Left lung (tissue), 10 donors: ENCODE measurements around the gene KICS2. TPM values are rescaled to one million over a fixed set of nuclear protein-coding genes. Genes with fewer than 3 reads are reported as not detected.

Experiments used
- ATAC-seq: fragments of 200-7000 bp; cut with Tn5 transposase; one replicate; pipeline ENCODE4 v1.9.1; 2020; ENCODE audit warnings: moderate library complexity
- DNase-seq, 4 donors: peaks; one replicate each; pipeline ENCODE4 v3.0.0-alpha.2; 2013 to 2020
- H3K27ac ChIP-seq, 2 donors: fragments of 200-600 bp; sonication (generic) in 1 of 2; one replicate each; pipeline versions ENCODE4 v1.5.0 to v1.8.0; 2020 to 2021
- H3K27me3 ChIP-seq, 2 donors: fragments of 200-600 bp; sonication (generic) in 1 of 2; one replicate each; pipeline versions ENCODE4 v1.5.0 to v1.8.0; 2020 to 2021
- H3K36me3 ChIP-seq, 2 donors: fragments of 200-600 bp; sonication (generic) in 1 of 2; one replicate each; pipeline versions ENCODE4 v1.5.0 to v1.8.0; 2020 to 2021
- H3K4me1 ChIP-seq, 2 donors: fragments of 200-600 bp; one replicate each; pipeline ENCODE4 v1.8.0; 2021
- H3K4me3 ChIP-seq, 2 donors: fragments of 200-600 bp; sonication (generic) in 1 of 2; one replicate each; pipeline versions ENCODE4 v1.5.0 to v1.8.0; 2020 to 2021; ENCODE audit warnings: mild to moderate bottlenecking in 1 of 2
- H3K9me3 ChIP-seq, 2 donors: fragments of 200-600 bp; sonication (generic) in 1 of 2; one replicate each; pipeline versions ENCODE4 v1.5.0 to v1.8.0; 2020 to 2021
- intact Hi-C, 2 donors: fragments of 100-400 bp; cut with DNase I; formaldehyde crosslinking; loops; one replicate each; pipeline versions ENCODE4 v1.11.2 to v1.14.2; 2022
- polyA plus RNA-seq, 6 donors: library from polyadenylated mRNA; unstranded; fragments of 120-200 nt; gene quantifications; one replicate each; pipeline ENCODE4 v1.2.1, GENCODE V29; 2013; ENCODE audit not compliant: insufficient read length in 6 of 6
- total RNA-seq, 2 donors: library from RNA; stranded (reverse); fragmentation: NEBNext Ultra II Directional; extraction: Animal tissue kit (Norgen Biotek cat#: 25700); gene quantifications; one replicate each; pipeline ENCODE4 v1.2.1, GENCODE V29; 2021
- TF ChIP-seq, protein P1 (sequence below), 2 donors: fragments of 200-600 bp; sonication (generic) in 1 of 2; IDR thresholded peaks; one replicate each; pipeline versions ENCODE4 v1.5.0 to v1.8.0; 2021; ENCODE audit warnings: antibody characterized with exemption in 2 of 2
- donor health status: DM: no; HTN: yes; CAD: no.
- donor health status: DM: no; HTN: no; CAD: no.

KICS2 gene
- total and polyA plus RNA-seq, 8 donors, result 3.7 to 7.8 (median 4.2) TPM

DNA sequence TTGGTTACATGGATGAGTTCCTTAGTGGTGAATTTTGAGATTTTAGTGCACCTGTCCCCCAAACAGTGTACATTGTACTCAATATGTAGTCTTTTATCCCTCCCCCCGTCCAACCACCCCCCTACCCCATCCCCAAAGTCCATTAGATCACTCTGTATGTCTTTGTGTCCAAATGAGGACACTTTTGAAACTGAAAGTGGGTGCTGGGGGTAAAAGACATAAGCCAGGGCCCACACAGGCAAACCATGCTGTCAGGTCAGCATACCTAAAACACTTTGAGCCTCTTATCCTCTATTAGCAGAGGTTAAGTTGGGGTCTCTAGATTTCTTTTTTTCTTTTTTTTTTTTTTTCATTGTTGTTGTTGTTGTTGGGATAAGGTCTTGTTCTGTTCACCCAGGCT lies 31.3 kb upstream of the KICS2 start:
- no peak overlapping the region for H3K27ac ChIP-seq
- no peak overlapping the region for H3K4me3 ChIP-seq
- intact Hi-C loops, result no loop called here
- no peaks in the 10 kb centered on the region for H3K27me3 ChIP-seq
- no peaks in the 10 kb centered on the region for H3K36me3 ChIP-seq
- DNase-seq, result no peak
- TF ChIP-seq, protein P1, sequence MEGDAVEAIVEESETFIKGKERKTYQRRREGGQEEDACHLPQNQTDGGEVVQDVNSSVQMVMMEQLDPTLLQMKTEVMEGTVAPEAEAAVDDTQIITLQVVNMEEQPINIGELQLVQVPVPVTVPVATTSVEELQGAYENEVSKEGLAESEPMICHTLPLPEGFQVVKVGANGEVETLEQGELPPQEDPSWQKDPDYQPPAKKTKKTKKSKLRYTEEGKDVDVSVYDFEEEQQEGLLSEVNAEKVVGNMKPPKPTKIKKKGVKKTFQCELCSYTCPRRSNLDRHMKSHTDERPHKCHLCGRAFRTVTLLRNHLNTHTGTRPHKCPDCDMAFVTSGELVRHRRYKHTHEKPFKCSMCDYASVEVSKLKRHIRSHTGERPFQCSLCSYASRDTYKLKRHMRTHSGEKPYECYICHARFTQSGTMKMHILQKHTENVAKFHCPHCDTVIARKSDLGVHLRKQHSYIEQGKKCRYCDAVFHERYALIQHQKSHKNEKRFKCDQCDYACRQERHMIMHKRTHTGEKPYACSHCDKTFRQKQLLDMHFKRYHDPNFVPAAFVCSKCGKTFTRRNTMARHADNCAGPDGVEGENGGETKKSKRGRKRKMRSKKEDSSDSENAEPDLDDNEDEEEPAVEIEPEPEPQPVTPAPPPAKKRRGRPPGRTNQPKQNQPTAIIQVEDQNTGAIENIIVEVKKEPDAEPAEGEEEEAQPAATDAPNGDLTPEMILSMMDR (IDR thresholded peaks at IDR 0.05), result no peak
- H3K9me3 ChIP-seq, result no peaks in the 10 kb centered on the region
- ATAC-seq, result no peak
- peaks cover 0 to 5% of the 10 kb centered on the region in 2 donors for H3K4me1 ChIP-seq

DNA sequence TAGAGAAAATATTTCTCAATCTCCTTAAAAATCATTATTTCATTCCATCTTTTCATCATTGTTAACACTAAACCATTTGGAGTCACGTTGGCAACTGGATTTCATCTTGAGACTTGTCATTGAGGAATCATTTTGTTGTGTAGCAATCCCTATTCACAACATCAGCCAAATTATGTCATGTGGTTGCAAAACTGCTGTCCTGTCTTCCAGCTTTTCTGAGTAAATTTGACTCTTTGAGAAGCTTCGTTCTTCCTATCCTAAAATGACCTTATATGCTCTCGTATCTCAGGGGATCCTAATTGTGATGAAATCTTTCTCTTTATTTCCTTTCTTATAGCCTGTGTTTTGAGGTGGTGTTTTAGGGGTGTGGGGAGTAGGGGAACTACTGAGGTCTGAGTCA lies 30.6 kb upstream of the KICS2 start:
- intact Hi-C loops, result no loop called here
- Histone ChIP-seq H3K36me3 (no peaks in the 10 kb centered on the region), H3K4me3 (no peak overlapping the region), H3K27ac (no peak overlapping the region), H3K27me3 (no peaks in the 10 kb centered on the region), H3K4me1 (peaks cover 0 to 5% of the 10 kb centered on the region in 2 donors), H3K9me3 (no peaks in the 10 kb centered on the region)
- TF ChIP-seq, protein P1 (IDR thresholded peaks at IDR 0.05), result no peak
- DNase-seq (peak in 2 of 4 donors; percentile 55 to 81), ATAC-seq (no peak)

DNA sequence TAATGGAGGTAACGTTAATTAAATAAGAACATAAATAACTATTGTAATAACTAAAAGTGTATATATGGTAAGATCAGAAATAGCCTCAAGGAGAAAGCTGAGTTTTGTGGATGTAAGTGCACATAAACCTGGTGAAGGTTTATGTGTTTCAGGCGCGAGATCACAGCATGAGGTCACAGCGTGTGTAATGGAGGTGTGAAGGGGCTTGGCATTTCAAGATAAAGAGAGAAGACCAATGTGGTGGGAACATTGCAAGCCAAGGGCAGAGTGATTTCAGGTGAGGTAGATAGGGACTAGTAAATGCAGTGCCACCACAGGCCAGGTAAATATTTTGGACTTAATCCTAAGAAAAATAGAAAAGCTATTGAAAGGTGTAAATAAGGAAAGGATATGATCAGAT lies 21.7 kb upstream of the KICS2 start:
- no peaks in the 10 kb centered on the region for H3K4me1 ChIP-seq
- TF ChIP-seq, protein P1 (IDR thresholded peaks at IDR 0.05), result no peak
- intact Hi-C loops, result no loop called here
- H3K9me3 ChIP-seq, result no peaks in the 10 kb centered on the region
- ATAC-seq (no peak), DNase-seq (no peak)
- no peaks in the 10 kb centered on the region for H3K27me3 ChIP-seq
- no peak overlapping the region for H3K4me3 ChIP-seq
- H3K27ac ChIP-seq, result no peak overlapping the region
- H3K36me3 ChIP-seq, result no peaks in the 10 kb centered on the region

DNA sequence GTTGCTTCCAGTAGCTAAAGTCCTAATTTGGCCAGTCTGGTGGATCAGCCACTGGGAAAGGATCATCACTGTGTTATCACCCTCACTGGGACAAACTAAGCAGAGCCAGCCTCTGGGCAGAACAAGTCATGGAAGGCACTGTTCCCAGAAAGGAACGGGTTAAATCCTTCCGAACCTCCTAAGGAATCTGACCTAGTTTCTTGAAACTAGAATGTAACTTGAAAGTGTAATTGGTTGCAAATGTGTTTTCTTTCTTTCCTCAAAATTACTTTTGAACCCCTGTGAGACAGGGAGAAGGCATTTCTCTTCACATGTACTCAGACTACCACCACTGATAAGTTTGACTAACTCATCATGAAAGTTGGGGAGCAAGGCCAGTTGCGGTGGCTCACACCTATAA lies 18.7 kb upstream of the KICS2 start:
- DNase-seq (no peak), ATAC-seq (no peak)
- TF ChIP-seq, protein P1 (IDR thresholded peaks at IDR 0.05), result no peak
- intact Hi-C loops, result no loop called here
- Histone ChIP-seq H3K27ac (no peak overlapping the region), H3K4me1 (no peaks in the 10 kb centered on the region), H3K27me3 (no peaks in the 10 kb centered on the region), H3K9me3 (no peaks in the 10 kb centered on the region), H3K4me3 (no peak overlapping the region), H3K36me3 (no peaks in the 10 kb centered on the region)

DNA sequence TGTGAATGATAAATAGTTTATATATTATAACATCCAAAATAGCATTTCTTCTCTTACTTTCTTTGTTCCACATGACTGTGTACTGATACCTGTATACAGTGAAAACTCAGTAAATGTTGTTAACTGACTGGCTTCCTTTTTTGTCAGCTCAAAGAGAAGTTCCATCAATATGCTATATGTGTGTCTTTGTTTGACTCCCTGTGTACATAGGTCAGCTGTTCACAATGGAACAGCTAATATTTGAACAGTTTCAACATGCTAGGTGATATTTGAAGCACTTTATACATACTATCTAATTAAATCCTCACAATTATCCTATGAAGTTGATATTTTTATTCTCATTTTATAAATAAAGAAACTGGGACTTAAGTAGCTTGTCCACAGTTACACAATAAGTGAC lies 15.3 kb upstream of the KICS2 start:
- TF ChIP-seq, protein P1 (IDR thresholded peaks at IDR 0.05), result no peak
- H3K9me3 ChIP-seq, result no peaks in the 10 kb centered on the region
- intact Hi-C loops, result no loop called here
- DNase-seq, result no peak
- H3K36me3 ChIP-seq, result no peaks in the 10 kb centered on the region
- no peaks in the 10 kb centered on the region for H3K4me1 ChIP-seq
- H3K27ac ChIP-seq, result no peak overlapping the region
- H3K4me3 ChIP-seq, result no peak overlapping the region
- no peaks in the 10 kb centered on the region for H3K27me3 ChIP-seq
- ATAC-seq, result no peak
